Smooth muscle cell (in vitro differentiated cells): Measurements from ENCODE around the gene ZGLP1. TPM values are rescaled to one million over a fixed set of nuclear protein-coding genes. Genes with fewer than 3 reads are reported as not detected.
A peak's percentile ranks its signal among the peaks of the same experiment; 100 is the strongest.

ENCODE experiments used
- DNase-seq: peaks from one replicate; lab custom pipeline; 2025; ENCODE audit not compliant: unreplicated experiment; lab: John Stamatoyannopoulos, UW
- H2AFZ ChIP-seq: fragments of 200-600 bp; sonication (generic); 2 replicates; pipeline ENCODE4 v1.6.0; 2016; ENCODE audit warnings: antibody characterized with exemption, low read depth, mild to moderate bottlenecking
- H3F3A ChIP-seq: fragments of 200-600 bp; sonication (generic); 2 replicates; pipeline ENCODE4 v1.6.0; 2017; ENCODE audit warnings: antibody characterized with exemption, low read depth
- H3K27ac ChIP-seq: fragments of 200-600 bp; sonication (generic); 2 replicates; pipeline ENCODE4 v1.5.1; 2016; ENCODE audit warnings: low read depth, mild to moderate bottlenecking
- H3K27me3 ChIP-seq: fragments of 200-600 bp; sonication (generic); 2 replicates; pipeline ENCODE4 v1.6.1; 2016; ENCODE audit warnings: low read depth, mild to moderate bottlenecking
- H3K36me3 ChIP-seq: fragments of 200-600 bp; sonication (generic); 2 replicates; pipeline ENCODE4 v1.5.1; 2016; ENCODE audit warnings: low read depth
- H3K4me1 ChIP-seq: fragments of 200-600 bp; sonication (generic); 2 replicates; pipeline ENCODE4 v1.5.1; 2016; ENCODE audit warnings: low read depth
- H3K4me2 ChIP-seq: fragments of 200-600 bp; sonication (generic); 2 replicates; pipeline ENCODE4 v1.6.0; 2016; ENCODE audit warnings: mild to moderate bottlenecking
- H3K4me3 ChIP-seq: fragments of 200-600 bp; sonication (generic); 2 replicates; pipeline ENCODE4 v1.5.1; 2016; ENCODE audit warnings: mild to moderate bottlenecking
- H3K79me2 ChIP-seq: fragments of 200-600 bp; sonication (generic); 2 replicates; pipeline ENCODE4 v1.6.0; 2016; ENCODE audit warnings: low read depth, mild to moderate bottlenecking
- H3K9ac ChIP-seq: fragments of 200-600 bp; sonication (generic); 2 replicates; pipeline ENCODE4 v1.6.0; 2016; ENCODE audit warnings: low read depth
- H3K9me3 ChIP-seq: fragments of 200-600 bp; sonication (generic); replicated peaks from 2 replicates; pipeline ENCODE4 v1.5.1; 2016; ENCODE audit warnings: low read depth
- H4K20me1 ChIP-seq: fragments of 200-600 bp; sonication (generic); 2 replicates; pipeline ENCODE4 v1.6.0; 2016; ENCODE audit warnings: low read depth
- CTCF ChIP-seq: fragments of 200-600 bp; sonication (generic); IDR thresholded peaks from 2 replicates; pipeline ENCODE4 v1.5.1; 2017; ENCODE audit warnings: borderline replicate concordance, mild to moderate bottlenecking, antibody characterized with exemption; ENCODE audit not compliant: insufficient read depth, poor library complexity, severe bottlenecking
- WGBS: methylation state at CpG from one replicate; pipeline ENCODE4 v1.1.7; 2016; ENCODE audit warnings: low lambda C conversion rate; 5-methylcytosine and 5-hydroxymethylcytosine counted together
- polyA plus RNA-seq: library from polyadenylated mRNA; unstranded; fragments of >200 nt; fragmentation: Nextera tagmentation; extraction: Ambion mirVana; gene quantifications from 2 replicates; pipeline ENCODE4 v1.2.1, GENCODE V29; 2016
- total RNA-seq: library from RNA; depleted of rRNA; stranded (reverse); fragments of >200 nt; gene quantifications from 2 replicates; pipeline ENCODE4 v1.2.3, GENCODE V29; 2014

Gene ZGLP1
- total and polyA plus RNA-seq, 2 experiments from 2014 or later, result 2.9 to 4.8 TPM

GRCh38 chr19:10305139-10305806 is 4.3 kb downstream of the ZGLP1 start:
- no peaks in the 10 kb centered on the region for H4K20me1 ChIP-seq
- DNase-seq, result no peak
- no peak overlapping the region for H3K4me3 ChIP-seq
- H3K27ac ChIP-seq, result peak overlapping the region; percentile 60
- 81% methylated on average over 17 of the region's 17 CpGs for WGBS
- H3K27me3 ChIP-seq, result no peaks in the 10 kb centered on the region
- no peaks in the 10 kb centered on the region for H3K4me1 ChIP-seq
- H3K9ac ChIP-seq, result no peak overlapping the region
- no peaks in the 10 kb centered on the region for H3K9me3 ChIP-seq
- H3K4me2 ChIP-seq, result peak overlapping the region; percentile 48
- H3F3A ChIP-seq, result no peaks in the 10 kb centered on the region
- no peak overlapping the region for H2AFZ ChIP-seq
- H3K36me3 ChIP-seq, result no peaks in the 10 kb centered on the region
- no peaks in the 10 kb centered on the region for H3K79me2 ChIP-seq
- no peak for TF ChIP-seq CTCF

GRCh38 chr19:10299545-10300458 is 9.8 kb downstream of the ZGLP1 start:
- H3K4me3 ChIP-seq, result no peak overlapping the region
- H3F3A ChIP-seq, result no peaks in the 10 kb centered on the region
- H3K27ac ChIP-seq, result no peak overlapping the region
- no peak overlapping the region for H3K9ac ChIP-seq
- TF ChIP-seq CTCF, result no peak
- H3K79me2 ChIP-seq, result no peaks in the 10 kb centered on the region
- DNase-seq, result no peak
- peaks cover 34% of the 10 kb centered on the region for H3K27me3 ChIP-seq
- H3K4me2 ChIP-seq, result no peak overlapping the region
- H3K36me3 ChIP-seq, result no peaks in the 10 kb centered on the region
- no peaks in the 10 kb centered on the region for H4K20me1 ChIP-seq
- H3K4me1 ChIP-seq, result peaks cover 5% of the 10 kb centered on the region
- 82% methylated on average over 14 of the region's 14 CpGs for WGBS
- no peak overlapping the region for H2AFZ ChIP-seq
- no peaks in the 10 kb centered on the region for H3K9me3 ChIP-seq

- Histone ChIP-seq H4K20me1 (no peaks in the 10 kb centered on the region), H3K4me1 (peaks cover 15% of the 10 kb centered on the region), H3K9me3 (no peaks in the 10 kb centered on the region), H3F3A (no peaks in the 10 kb centered on the region), H3K27ac (no peak overlapping the region), H2AFZ (no peak overlapping the region), H3K4me3 (peak overlapping the region; percentile 23), H3K9ac (no peak overlapping the region), H3K4me2 (peak overlapping the region; percentile 74), H3K27me3 (peaks cover 72% of the 10 kb centered on the region), H3K36me3 (no peaks in the 10 kb centered on the region), H3K79me2 (no peaks in the 10 kb centered on the region)
- 7% methylated on average over 38 of the region's 58 CpGs for WGBS
- no peak for DNase-seq
- no peak for TF ChIP-seq CTCF
Observed at GRCh38 chr19:10295847-10296591, 13.6 kb downstream of the ZGLP1 start.
